HG03135 (cell line): ENCODE data around the gene ASB16.

ENCODE experiments used
- ATAC-seq: cut with Tn5 transposase; IDR thresholded peaks from one replicate; pipeline ENCODE4 v1.9.1; 2021; ENCODE audit warnings: mild to moderate bottlenecking, moderate library complexity; ENCODE audit not compliant: unreplicated experiment

Gene ASB16

DNA sequence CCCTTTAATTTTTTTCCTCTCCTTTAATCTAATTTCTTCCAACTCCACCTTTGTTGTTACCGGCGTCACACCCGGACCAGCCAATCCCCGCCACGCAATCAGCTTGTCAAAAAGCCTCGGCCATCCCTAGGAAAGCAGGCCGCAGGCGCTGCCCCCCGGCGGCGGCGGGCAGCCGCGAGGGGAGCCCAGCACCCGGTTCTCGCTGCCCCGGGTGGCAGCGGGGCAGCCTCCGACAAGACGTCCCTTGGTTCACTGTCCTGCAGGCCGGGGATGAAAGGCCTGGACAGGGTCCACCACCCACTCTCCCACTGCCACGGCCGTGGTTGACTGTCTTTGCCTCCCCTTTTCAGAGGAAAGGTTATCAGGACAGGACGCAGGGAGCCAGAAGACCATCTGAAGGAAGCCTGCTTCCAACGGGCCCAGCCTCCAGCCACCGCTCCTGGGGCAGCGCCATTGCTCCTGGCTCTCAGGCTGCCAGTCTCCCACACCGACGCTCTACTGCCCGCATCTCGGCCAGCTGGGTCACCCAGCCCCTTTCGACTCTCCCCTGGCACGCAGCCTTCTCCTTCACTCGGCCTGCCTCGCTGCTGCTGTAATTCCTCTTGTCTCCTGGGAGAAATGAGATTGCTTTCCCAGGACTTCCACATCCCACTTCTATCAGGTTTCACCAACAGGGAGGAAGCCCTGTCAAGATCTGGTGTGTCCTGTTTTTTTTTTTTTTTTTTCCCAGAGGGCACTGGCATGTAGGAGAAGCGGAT, 51.8 kb downstream of the ASB16 start:
- ATAC-seq = no peak

- ATAC-seq = no peak
Measured at GRCh38 chr17:44223541-44224071, 53.1 kb downstream of the ASB16 start.
